Activated naive CD8-positive, alpha-beta T cell treated with anti-CD3 and anti-CD28 coated beads, Interleukin-2, amount 50 U/mL, for 16 hours (primary cell): ENCODE measurements around the gene MED10.

Experiments
- DNase-seq: peaks from one replicate; pipeline ENCODE4 v3.0.0-alpha.2; 2020; ENCODE audit warnings: low read depth, low spot score

MED10 gene

GRCh38 chr5:6350277-6351090 is 27.9 kb downstream of the MED10 start:
- DNase-seq = no peak

- no peak for DNase-seq
Observed at GRCh38 chr5:6349387-6349786, 29.0 kb downstream of the MED10 start.

- DNase-seq = no peak
Observed at GRCh38 chr5:6348476-6349000, 29.8 kb downstream of the MED10 start.

GRCh38 chr5:6347673-6348072 is 30.7 kb downstream of the MED10 start:
- DNase-seq = no peak

DNA sequence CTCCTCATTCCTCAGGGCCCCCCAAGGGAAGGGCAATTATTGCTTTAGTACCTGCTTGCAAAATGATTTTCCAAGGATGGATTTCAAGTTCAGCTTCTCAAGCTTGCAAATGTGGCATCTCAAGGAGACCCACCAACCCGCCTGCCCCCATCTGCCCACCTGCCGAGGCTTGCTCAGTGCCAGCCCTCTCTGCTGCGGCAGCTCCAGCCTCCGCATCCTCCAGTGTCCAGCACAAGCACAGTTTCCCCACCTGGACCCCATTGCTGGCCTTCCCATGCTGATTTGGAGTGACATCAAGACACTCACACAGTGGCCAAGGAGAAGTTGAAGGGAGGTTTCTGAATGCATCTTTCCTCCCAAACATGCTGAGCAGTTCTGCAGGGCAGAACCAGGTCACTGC is 31.2 kb downstream of the MED10 start:
- DNase-seq = no peak

DNA sequence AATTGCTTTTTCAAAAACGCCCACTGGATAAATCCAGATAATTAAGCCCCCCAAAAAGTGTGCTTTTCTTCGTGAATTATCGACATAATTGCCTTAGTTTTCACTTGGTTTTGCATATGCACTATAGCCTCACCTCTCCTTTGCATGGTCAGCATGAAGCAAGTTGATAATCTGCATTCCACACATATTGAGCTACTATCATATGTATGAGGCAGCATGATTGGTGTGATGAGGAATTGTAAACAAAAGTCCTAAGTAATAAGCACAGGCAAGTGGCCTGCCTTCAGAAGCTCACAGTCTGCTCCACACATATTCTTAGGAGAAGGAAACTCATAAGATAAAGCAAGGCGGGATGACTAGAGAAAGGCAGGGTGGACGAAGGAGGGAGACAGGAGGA is 33.8 kb downstream of the MED10 start:
- no peak for DNase-seq

DNA sequence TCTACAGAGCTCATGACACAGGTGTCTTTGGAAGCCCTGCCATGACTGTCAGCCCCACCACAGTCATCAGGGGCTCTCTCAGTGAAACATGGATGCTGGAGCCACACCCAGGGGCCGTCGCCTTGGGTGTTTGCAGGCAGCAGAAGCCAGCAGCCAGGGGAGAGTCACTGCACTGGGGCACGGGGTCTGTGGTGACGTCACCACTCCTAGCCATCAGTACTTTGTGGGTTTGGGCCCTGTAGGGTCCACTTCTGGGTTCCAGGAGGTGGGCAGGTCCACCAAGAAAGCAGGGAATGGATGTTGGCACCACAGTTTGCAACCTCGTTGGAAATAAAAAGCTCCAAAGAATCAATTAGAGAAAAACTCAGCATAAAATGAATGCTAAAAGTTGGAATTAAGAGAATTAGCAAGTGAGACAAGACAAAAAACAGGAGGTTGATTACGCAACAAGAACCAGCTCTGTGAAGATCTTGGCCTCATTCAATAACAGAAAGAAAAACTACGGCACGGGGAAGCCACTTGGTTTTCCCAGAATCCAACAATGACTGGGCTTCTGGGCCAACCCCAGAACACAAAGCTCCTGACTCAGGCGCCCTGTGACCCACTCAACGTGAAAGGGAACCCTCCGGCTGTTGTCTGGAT is 34.3 kb downstream of the MED10 start:
- DNase-seq = no peak

DNA sequence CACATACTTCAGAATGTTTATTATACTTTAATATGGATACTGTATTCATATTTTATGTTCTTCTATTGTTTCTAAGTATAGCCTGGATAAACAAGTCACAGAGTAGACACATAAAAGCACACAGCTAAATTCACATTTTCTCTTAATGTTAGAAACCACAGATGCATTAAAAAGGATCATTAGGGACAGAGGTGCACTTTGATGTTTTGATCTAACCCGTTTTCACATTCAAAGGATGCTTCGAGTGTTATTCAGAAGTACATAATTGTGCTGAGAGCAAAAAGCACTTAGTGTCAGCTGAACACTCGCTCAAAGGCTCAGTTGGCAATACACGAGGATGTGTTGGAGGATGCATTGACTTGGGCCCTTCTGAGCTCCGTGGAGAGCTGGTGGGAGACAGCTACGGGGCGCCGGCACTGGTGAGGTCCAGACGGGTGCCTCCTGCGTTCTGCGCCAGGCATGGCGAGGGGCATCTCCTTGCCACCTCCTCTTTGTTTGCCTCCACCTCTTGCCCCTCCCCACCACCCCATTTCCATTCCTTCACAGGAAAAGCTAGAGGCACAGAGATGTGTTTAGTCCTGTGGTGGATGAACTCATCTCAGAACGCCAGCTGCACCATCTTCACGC is 35.5 kb downstream of the MED10 start:
- DNase-seq = no peak

- no peak for DNase-seq
Observed at GRCh38 chr5:6340100-6340499, 38.2 kb downstream of the MED10 start.

DNA sequence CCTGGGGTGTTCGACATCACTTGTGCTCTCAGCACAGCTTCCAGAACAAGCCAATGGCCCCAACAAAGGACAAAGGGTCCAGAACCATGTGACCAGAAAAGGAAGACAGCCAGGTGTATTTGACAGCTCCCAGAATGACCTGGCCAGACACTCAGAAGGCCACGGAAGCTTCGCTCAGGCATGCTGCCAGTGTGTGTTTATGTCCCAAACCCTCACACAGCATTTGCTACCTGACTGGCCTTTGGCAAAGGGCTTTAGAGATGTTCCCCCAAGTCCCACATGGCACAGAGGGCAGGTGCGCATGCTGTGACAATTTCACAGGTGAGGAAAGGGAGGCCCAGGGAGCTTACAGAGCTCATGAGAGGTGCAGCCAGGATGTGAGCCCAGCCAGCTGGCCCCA is 39.5 kb downstream of the MED10 start:
- DNase-seq = no peak

DNA sequence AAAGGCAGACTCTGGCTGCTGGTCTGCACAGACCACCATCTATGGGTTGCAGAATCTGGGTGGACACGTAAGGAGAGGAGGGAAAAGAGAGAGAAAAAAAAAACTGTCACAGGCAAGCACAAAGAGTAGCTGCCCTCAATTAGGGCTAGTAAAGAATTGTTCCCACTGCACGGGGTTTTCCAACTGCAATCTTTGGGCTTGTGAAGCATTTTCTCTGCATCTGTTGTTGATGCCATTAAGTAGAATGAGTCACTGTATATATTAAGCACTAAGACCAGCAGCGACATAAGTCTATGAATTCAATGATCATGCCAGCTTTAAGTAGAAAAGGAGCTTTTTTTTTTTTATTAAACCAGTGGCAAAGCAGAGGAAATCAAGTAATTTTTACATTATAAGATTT is 40.2 kb downstream of the MED10 start:
- no peak for DNase-seq

DNA sequence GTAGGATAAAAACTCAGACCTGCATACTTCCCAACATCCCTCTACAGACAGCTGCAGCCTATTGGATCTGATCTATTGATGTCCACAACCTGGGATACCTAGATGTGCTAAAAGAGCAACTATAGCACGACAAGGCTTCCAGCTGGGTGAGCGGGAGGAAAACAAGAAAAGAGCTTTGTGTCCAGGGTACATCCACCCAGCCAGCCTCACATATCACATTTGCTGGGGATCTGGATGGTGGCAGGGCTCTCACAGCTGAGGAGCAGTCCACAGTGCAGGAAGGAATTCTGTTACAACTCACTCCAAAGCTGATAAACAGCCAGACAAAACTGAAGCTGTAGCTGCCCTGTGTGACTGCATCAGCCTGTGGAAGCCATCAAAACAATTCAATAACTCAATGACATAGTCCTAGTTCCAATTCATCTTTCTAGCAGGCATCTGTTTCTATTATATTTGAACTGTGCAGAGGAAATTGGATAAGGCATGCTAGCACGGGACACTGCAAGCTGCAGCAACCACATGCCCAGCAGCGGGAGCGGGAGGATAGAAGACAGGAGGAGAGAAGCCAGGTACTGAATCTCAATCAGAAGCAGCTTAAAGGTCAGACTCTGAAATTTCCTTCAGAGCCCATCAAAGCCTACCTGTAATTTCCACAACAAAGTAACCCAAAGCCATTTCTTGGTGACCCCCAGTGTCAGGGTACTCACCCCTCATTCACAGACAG is 45.0 kb downstream of the MED10 start:
- DNase-seq = no peak

DNA sequence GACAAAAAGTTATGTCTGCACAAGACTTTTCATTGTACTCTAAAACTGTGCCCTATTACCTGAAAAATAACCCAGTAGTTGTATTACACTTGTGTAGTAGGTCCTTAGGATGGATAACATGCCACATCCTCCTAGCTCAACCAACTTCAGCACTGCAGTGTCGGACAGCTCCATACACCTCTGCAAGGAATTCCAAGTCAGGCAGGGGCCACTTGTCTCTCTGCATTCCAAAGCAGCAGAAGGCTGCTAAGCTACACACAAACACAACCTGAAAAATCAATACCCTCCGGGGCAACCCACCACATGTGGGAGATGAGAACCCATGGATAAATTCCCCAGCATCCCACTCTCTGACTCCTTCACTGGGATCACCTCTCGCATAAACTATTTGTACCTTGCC is 50.2 kb downstream of the MED10 start:
- no peak for DNase-seq

GRCh38 chr5:6326776-6327175 is 51.6 kb downstream of the MED10 start:
- DNase-seq = no peak

GRCh38 chr5:6322163-6322713 is 56.1 kb downstream of the MED10 start:
- DNase-seq = no peak
